EL (cell line): ENCODE data around the gene IPO11.
"Not testable (repeated sequence)": the region's sequence is repeated elsewhere in the genome, so short reads cannot be mapped to it uniquely, and the experiment has no call there.

Experiments used
- DNase-seq: peaks from one replicate; pipeline ENCODE4 v3.0.0-alpha.2; 2016

IPO11 gene

GRCh38 chr5:62652225-62652624 lies 239.7 kb downstream of the IPO11 start:
- no peak for DNase-seq

- DNase-seq: peak; percentile 13
Observed at GRCh38 chr5:62653001-62653863, 240.7 kb downstream of the IPO11 start.

GRCh38 chr5:62653864-62654575 lies 241.5 kb downstream of the IPO11 start:
- DNase-seq: no peak

- DNase-seq: not testable (repeated sequence)
Observed at GRCh38 chr5:62657772-62658171, 245.2 kb downstream of the IPO11 start.

- no peak for DNase-seq
Observed at GRCh38 chr5:62661126-62661525, 248.6 kb downstream of the IPO11 start.

- no peak for DNase-seq
Observed at GRCh38 chr5:62662521-62662920, 250.0 kb downstream of the IPO11 start.

- no peak for DNase-seq
Observed at GRCh38 chr5:62671479-62671878, 258.9 kb downstream of the IPO11 start.

GRCh38 chr5:62676596-62676995 lies 264.0 kb downstream of the IPO11 start:
- not testable (repeated sequence) for DNase-seq
